C4-2B (cell line): ENCODE measurements around the gene TPPP.

ENCODE experiments used
- ZFX ChIP-seq: fragments of 450-650 bp; IDR thresholded peaks from 2 replicates; pipeline ENCODE4 v1.6.1; 2017
- TF ChIP-seq, protein P1 (sequence below): fragments of 450-650 bp; conservative IDR thresholded peaks from 2 replicates; pipeline ENCODE4 v1.5.1; 2017; ENCODE audit warnings: mild to moderate bottlenecking

DNA sequence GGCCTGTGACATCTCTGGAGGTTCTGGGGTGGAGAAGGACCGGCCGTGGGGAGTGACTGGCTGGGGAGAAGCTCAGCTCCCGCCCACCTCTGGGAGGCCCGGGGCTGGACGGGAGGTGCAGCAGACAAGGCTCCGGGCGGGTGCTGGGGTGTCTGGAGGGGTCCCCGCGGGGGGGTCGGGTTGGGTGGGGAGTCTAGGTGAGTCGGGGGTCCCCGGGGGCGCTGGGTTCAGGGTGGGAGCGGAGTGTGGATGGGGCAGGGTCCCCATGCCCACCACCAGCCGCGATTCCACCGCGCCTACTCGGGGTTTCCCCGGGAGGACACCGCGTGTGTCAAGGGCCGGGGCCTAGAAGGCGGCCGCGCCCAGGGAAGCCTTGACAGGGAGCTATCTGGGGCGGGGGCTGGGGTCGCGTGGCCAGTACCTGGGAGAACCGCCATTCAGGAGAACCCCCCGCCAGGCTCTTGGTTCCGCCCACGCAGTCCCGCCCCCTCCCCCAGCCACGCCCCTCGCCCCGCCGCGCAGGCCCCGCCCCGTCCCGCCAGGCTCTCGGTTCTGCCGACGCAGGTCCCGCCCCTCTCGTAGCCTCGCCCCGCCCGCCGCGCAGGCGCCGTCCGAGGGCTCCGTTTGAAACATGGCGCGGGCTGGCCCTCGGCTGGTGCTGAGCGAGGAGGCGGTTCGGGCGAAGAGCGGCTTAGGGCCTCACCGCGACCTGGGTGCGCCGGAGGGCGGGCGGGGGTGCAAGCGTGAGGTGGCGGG is 81.2 kb downstream of the TPPP start, which contains the start of gene CEP72:
- TF ChIP-seq, protein P1, sequence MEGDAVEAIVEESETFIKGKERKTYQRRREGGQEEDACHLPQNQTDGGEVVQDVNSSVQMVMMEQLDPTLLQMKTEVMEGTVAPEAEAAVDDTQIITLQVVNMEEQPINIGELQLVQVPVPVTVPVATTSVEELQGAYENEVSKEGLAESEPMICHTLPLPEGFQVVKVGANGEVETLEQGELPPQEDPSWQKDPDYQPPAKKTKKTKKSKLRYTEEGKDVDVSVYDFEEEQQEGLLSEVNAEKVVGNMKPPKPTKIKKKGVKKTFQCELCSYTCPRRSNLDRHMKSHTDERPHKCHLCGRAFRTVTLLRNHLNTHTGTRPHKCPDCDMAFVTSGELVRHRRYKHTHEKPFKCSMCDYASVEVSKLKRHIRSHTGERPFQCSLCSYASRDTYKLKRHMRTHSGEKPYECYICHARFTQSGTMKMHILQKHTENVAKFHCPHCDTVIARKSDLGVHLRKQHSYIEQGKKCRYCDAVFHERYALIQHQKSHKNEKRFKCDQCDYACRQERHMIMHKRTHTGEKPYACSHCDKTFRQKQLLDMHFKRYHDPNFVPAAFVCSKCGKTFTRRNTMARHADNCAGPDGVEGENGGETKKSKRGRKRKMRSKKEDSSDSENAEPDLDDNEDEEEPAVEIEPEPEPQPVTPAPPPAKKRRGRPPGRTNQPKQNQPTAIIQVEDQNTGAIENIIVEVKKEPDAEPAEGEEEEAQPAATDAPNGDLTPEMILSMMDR: no peak
- no peak for TF ChIP-seq ZFX
